Motor neuron (in vitro differentiated cells): ENCODE results near the gene FBXW12. TPM values are rescaled to one million over a fixed set of nuclear protein-coding genes. Genes with fewer than 3 reads are reported as not detected.

Source experiments
- ATAC-seq, 8 experiments: fragments of 200-7000 bp; cut with Tn5 transposase; replicated peaks in 6 of 8; 2 replicates each; pipeline ENCODE4 v1.8.0; 2021; ENCODE audit warnings: mild to moderate bottlenecking in 8 of 8, moderate library complexity in 8 of 8
- H3K27ac ChIP-seq, 2 donors: fragments of 250-450 bp; sonication (Bioruptor Pico); 2 replicates each; pipeline ENCODE4 v1.9.0; 2021; ENCODE audit warnings: antibody characterized with exemption in 2 of 2, mild to moderate bottlenecking in 2 of 2, moderate library complexity in 1 of 2
- H3K4me1 ChIP-seq, 2 donors: fragments of 250-450 bp; sonication (Bioruptor Pico); replicated peaks in 1 of 2; 2 replicates each; pipeline ENCODE4 v1.6.1; 2021; ENCODE audit warnings: antibody characterized with exemption in 2 of 2, mild to moderate bottlenecking in 2 of 2, moderate library complexity in 1 of 2
- H3K4me3 ChIP-seq, 5 donors: fragments of 250-450 bp; sonication (Bioruptor Pico); 2 replicates each; pipeline ENCODE4 v1.9.0; 2021; ENCODE audit warnings: antibody characterized with exemption in 5 of 5, mild to moderate bottlenecking in 5 of 5, moderate library complexity in 4 of 5
- WGBS, 10 experiments: fragments of 450-650 bp; shearing (Covaris generic); methylation state at CpG; one replicate each; pipeline ENCODE4 v1.0.0; 2022; 5-methylcytosine and 5-hydroxymethylcytosine counted together
- in situ Hi-C, 9 experiments: fragments of 400-800 bp; cut with MboI; loops; one replicate each; pipeline ENCODE4 v1.15.0; 2021; ENCODE audit warnings: low sequenced_read_pairs in 9 of 9, low pct_unique_long_range_greater_than_20kb in 2 of 9; ENCODE audit not compliant: unreplicated experiment in 9 of 9
- total RNA-seq, 8 experiments: library from RNA; unstranded; fragments of 300-600 nt; gene quantifications; 2 replicates each; pipeline versions ENCODE4 v1.2.3 to v1.2.4, GENCODE V29; 2022

FBXW12 gene
- total RNA-seq, 8 experiments from 2014 or later: 0.15 to 0.96 (median 0.38) TPM; not detected in 1

GRCh38 chr3:48430708-48431101 is 58.7 kb downstream of the FBXW12 start:
- WGBS, 10 experiments: 100% methylated on average over 1 of the region's 1 CpG; no CpG with 5 or more reads in 9 of the 10 experiments
- in situ Hi-C loops: loop anchor here in 7 of 9 experiments (10.0 to 25.0 kb wide), 4 partner anchors 156 to 193 kb away; partner anchors contain the start of gene ZNF589 (in 1 of the 7)
- ATAC-seq: no peak
- Histone ChIP-seq H3K4me1 (peaks cover 28 to 31% of the 10 kb centered on the region in 2 donors), H3K27ac (no peak overlapping the region), H3K4me3 (no peak overlapping the region)

- peaks cover 21 to 24% of the 10 kb centered on the region in 2 donors for H3K4me1 ChIP-seq
- ATAC-seq: no peak
- in situ Hi-C loops: loop anchor here in 7 of 9 experiments (10.0 to 25.0 kb wide), 4 partner anchors 157 to 194 kb away; partner anchors contain the start of gene ZNF589 (in 1 of the 7)
- H3K27ac ChIP-seq: no peak overlapping the region
- WGBS, 10 experiments: 93 to 100% (median 100%) methylated on average over 1 to 3 of the region's 8 CpGs; no CpG with 5 or more reads in 7 of the 10 experiments
- no peak overlapping the region for H3K4me3 ChIP-seq
Observed at GRCh38 chr3:48431224-48432029, 59.4 kb downstream of the FBXW12 start.

GRCh38 chr3:48432411-48433371 is 60.7 kb downstream of the FBXW12 start:
- in situ Hi-C loops: loop anchor here in 7 of 9 experiments (10.0 to 25.0 kb wide), 4 partner anchors 158 to 195 kb away; partner anchors contain the start of gene ZNF589 (in 1 of the 7)
- peaks cover 10 to 11% of the 10 kb centered on the region in 2 donors for H3K4me1 ChIP-seq
- no peak for ATAC-seq
- H3K4me3 ChIP-seq: no peak overlapping the region
- WGBS, 10 experiments: 63 to 100% (median 89%) methylated on average over 2 to 10 of the region's 16 CpGs; no CpG with 5 or more reads in 4 of the 10 experiments
- no peak overlapping the region for H3K27ac ChIP-seq

- Histone ChIP-seq H3K4me3 (no peak overlapping the region), H3K27ac (no peak overlapping the region), H3K4me1 (peaks cover 4% of the 10 kb centered on the region in 2 donors)
- in situ Hi-C loops: loop anchor here in 7 of 9 experiments (10.0 to 25.0 kb wide), 4 partner anchors 159 to 196 kb away; partner anchors contain the start of gene ZNF589 (in 1 of the 7)
- WGBS, 10 experiments: 0 to 95% (median 88%) methylated on average over 1 to 8 of the region's 12 CpGs; no CpG with 5 or more reads in 6 of the 10 experiments
- ATAC-seq: peak in 3 of 8 experiments; percentile 51 to 63 (median 61)
Observed at GRCh38 chr3:48433472-48434118, 61.6 kb downstream of the FBXW12 start.

- H3K4me1 ChIP-seq: peaks cover 9% of the 10 kb centered on the region in 2 donors
- in situ Hi-C loops: loop anchor here in 7 of 9 experiments (10.0 to 25.0 kb wide), 4 partner anchors 160 to 197 kb away; partner anchors contain the start of gene ZNF589 (in 1 of the 7)
Observed at GRCh38 chr3:48434591-48435222, 62.7 kb downstream of the FBXW12 start.

GRCh38 chr3:48435223-48435595 is 63.2 kb downstream of the FBXW12 start:
- 0 to 100% (median 70%) methylated on average over 1 to 4 of the region's 4 CpGs; no CpG with 5 or more reads in 2 of the 10 experiments for WGBS, 10 experiments
- Histone ChIP-seq H3K27ac (no peak overlapping the region), H3K4me1 (peaks cover 7% of the 10 kb centered on the region in 2 donors), H3K4me3 (no peak overlapping the region)
- in situ Hi-C loops: loop anchor here in 7 of 9 experiments (10.0 to 25.0 kb wide), 4 partner anchors 160 to 198 kb away; partner anchors contain the start of gene ZNF589 (in 1 of the 7)
- no peak for ATAC-seq

More at GRCh38 chr3:48434591-48435222, 62.7 kb downstream of the FBXW12 start:
- WGBS, 10 experiments: 35 to 100% (median 85%) methylated on average over 1 to 7 of the region's 15 CpGs; no CpG with 5 or more reads in 4 of the 10 experiments
- no peak for ATAC-seq
- no peak overlapping the region for H3K27ac ChIP-seq
- H3K4me3 ChIP-seq: no peak overlapping the region

GRCh38 chr3:48435774-48436476 is 63.9 kb downstream of the FBXW12 start:
- peak; percentile 12 to 51 (median 48) for ATAC-seq
- in situ Hi-C loops: loop anchor here in 7 of 9 experiments (10.0 to 25.0 kb wide), 4 partner anchors 161 to 199 kb away; partner anchors contain the start of gene ZNF589 (in 1 of the 7)
- H3K4me1 ChIP-seq: peaks cover 6 to 7% of the 10 kb centered on the region in 2 donors
- H3K4me3 ChIP-seq: no peak overlapping the region
- H3K27ac ChIP-seq: no peak overlapping the region
- 0 to 81% (median 65%) methylated on average over 1 to 6 of the region's 7 CpGs; no CpG with 5 or more reads in 2 of the 10 experiments for WGBS, 10 experiments

GRCh38 chr3:48436477-48436787 is 64.4 kb downstream of the FBXW12 start:
- ATAC-seq: no peak
- 0 to 100% methylated on average over 1 of the region's 1 CpG; no CpG with 5 or more reads in 8 of the 10 experiments for WGBS, 10 experiments
- Histone ChIP-seq H3K27ac (no peak overlapping the region), H3K4me1 (peaks cover 11 to 12% of the 10 kb centered on the region in 2 donors), H3K4me3 (no peak overlapping the region)
- in situ Hi-C loops: loop anchor here in 7 of 9 experiments (10.0 to 25.0 kb wide), 4 partner anchors 162 to 199 kb away; partner anchors contain the start of gene ZNF589 (in 1 of the 7)

GRCh38 chr3:48436855-48437254 is 64.8 kb downstream of the FBXW12 start:
- Histone ChIP-seq H3K4me1 (peaks cover 14 to 16% of the 10 kb centered on the region in 2 donors), H3K4me3 (no peak overlapping the region), H3K27ac (no peak overlapping the region)
- in situ Hi-C loops: loop anchor here in 7 of 9 experiments (10.0 to 25.0 kb wide), 4 partner anchors 162 to 200 kb away; partner anchors contain the start of gene ZNF589 (in 1 of the 7)
- WGBS, 10 experiments: 71 to 100% (median 88%) methylated on average over 1 to 5 of the region's 7 CpGs; no CpG with 5 or more reads in 3 of the 10 experiments
- ATAC-seq: no peak

- ATAC-seq: no peak
- WGBS, 10 experiments: 74 to 100% (median 79%) methylated on average over 1 to 4 of the region's 4 CpGs; no CpG with 5 or more reads in 2 of the 10 experiments
- H3K4me1 ChIP-seq: peaks cover 14 to 16% of the 10 kb centered on the region in 2 donors
- no peak overlapping the region for H3K27ac ChIP-seq
- no peak overlapping the region for H3K4me3 ChIP-seq
- in situ Hi-C loops: loop anchor here in 7 of 9 experiments (10.0 to 25.0 kb wide), 4 partner anchors 163 to 201 kb away; partner anchors contain the start of gene ZNF589 (in 1 of the 7)
Observed at GRCh38 chr3:48437812-48438211, 65.8 kb downstream of the FBXW12 start.
